ENCODE results near the gene SRRM2.

Gene SRRM2

DNA sequence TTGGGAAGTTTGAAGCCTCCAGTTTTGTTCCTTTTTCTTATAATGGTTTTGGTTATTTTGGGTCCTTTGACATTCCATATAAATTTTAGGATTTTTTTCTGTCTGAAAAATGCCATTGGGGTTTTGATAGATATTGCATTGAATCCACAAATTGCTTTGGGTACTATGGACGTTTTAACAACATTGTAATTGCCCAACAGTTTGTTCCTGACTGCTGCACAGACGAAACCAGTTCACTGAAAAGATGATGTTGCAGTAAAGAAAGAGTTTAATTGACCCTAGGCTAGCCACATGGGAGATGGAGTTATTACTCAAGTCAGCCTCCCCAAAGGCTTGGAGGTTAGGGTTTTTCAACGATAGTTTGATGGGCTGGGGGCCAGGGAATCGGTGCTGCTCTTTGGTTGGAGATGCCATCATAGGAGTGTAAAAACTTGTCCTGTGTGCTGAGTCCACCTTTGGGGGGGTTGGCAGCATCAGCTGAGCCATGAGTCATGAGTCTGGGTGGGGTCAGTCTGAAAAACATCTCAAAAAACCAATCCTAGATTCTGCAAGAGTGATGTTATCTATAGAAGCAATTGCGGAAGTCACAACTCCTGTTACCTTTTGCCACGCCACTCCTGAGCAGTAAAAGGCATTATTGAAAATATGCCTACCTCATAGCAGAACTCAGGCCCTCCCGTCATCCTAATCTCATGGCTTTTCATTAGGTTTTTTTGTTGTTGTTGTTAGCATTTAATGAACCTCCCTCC is 43.1 kb downstream of the SRRM2 start:
- DNase-seq (ENCODE audit: extremely low read depth, low read depth): no peak
- no peak for TF ChIP-seq CTCF (IDR thresholded peaks at IDR 0.05; ENCODE audit: low read depth, low read length, missing control alignments)
- H3K4me3 ChIP-seq (replicated peaks; ENCODE audit: low read depth, low read length): no peak overlapping the region

- no peak overlapping the region for H3K4me3 ChIP-seq (replicated peaks; ENCODE audit: low read depth, low read length)
- no peak for DNase-seq (ENCODE audit: extremely low read depth, low read depth)
- no peak for TF ChIP-seq CTCF (IDR thresholded peaks at IDR 0.05; ENCODE audit: low read depth, low read length, missing control alignments)
These were observed 46.3 kb downstream of the SRRM2 start for GRCh38 chr16:2798723-2799204.

DNA sequence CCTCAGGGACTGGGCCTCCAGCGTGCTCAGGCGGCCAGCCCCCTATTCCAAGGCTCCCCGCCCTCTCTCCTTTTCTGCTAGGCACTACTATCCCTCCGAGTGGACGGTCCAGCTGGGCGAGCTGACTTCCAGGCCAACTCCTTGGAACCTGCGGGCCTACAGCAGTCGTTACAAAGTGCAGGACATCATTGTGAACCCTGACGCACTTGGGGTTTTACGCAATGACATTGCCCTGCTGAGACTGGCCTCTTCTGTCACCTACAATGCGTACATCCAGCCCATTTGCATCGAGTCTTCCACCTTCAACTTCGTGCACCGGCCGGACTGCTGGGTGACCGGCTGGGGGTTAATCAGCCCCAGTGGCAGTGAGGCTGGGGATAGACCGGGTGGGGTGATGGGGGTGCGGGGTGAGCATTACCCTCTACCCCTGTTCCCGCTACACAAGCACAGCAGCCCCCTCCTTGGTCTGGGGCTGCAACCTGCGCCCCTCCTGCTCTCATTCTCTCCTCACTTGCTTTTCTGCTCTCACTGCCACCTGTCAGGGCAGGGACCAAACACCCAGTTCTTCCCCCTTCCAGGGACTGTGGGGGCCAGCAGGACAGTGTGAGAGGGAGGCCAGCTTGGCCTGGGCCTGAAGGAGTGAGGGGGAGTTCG is 46.9 kb downstream of the SRRM2 start:
- no peak for DNase-seq (ENCODE audit: extremely low read depth, low read depth)
- no peak for TF ChIP-seq CTCF (IDR thresholded peaks at IDR 0.05; ENCODE audit: low read depth, low read length, missing control alignments)
- no peak overlapping the region for H3K4me3 ChIP-seq (replicated peaks; ENCODE audit: low read depth, low read length)

GRCh38 chr16:2799859-2800226 is 47.4 kb downstream of the SRRM2 start:
- TF ChIP-seq CTCF (IDR thresholded peaks at IDR 0.05; ENCODE audit: low read depth, low read length, missing control alignments): no peak
- DNase-seq (ENCODE audit: extremely low read depth, low read depth): no peak
- H3K4me3 ChIP-seq (replicated peaks; ENCODE audit: low read depth, low read length): no peak overlapping the region

DNA sequence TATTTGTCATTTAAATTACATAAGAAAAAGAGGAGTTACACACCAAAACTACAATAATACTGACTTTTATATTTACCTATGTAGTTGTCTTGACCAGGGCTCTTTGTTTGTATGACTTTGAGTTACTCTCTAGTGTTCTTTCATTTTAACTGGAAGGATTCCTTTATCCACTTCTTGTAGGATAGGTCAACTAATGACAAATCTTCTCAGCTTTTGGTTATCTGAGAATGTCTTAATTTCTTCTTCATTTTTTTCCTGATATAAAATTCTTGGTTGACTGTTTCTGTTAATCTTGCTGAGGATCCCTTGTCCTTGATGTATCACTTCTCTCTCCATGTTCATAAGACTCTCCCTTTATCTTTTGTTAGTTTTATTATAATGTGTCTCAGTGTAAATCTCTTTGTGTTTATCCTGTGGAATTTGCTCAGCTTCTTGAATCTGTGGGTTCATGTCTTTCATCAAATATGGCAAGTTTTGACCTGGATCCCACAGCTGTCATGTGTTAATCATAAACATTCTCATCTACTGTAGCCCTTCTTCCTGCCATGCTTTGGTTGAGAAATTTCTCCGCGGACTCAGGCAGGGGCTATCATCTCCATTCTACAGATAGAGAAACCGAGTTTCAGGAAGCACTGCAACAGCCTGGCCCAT is 51.2 kb downstream of the SRRM2 start:
- no peak for DNase-seq (ENCODE audit: extremely low read depth, low read depth)
- H3K4me3 ChIP-seq (replicated peaks; ENCODE audit: low read depth, low read length): no peak overlapping the region
- no peak for TF ChIP-seq CTCF (IDR thresholded peaks at IDR 0.05; ENCODE audit: low read depth, low read length, missing control alignments)

DNA sequence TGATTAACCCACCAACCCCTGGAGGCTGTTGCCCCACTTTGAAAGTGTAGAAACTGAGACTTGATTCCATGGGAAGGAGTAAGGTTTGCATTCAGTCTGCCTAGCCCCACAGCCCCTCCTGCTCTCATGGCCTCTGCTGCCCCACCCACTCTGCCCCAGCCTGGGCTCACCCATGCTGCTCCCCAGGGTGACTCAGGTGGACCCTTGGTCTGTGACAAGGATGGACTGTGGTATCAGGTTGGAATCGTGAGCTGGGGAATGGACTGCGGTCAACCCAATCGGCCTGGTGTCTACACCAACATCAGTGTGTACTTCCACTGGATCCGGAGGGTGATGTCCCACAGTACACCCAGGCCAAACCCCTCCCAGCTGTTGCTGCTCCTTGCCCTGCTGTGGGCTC is 52.3 kb downstream of the SRRM2 start:
- H3K4me3 ChIP-seq (replicated peaks; ENCODE audit: low read depth, low read length): no peak overlapping the region
- TF ChIP-seq CTCF (IDR thresholded peaks at IDR 0.05; ENCODE audit: low read depth, low read length, missing control alignments): no peak

More for the DNA sequence above, 52.3 kb downstream of the SRRM2 start:
- no peak for DNase-seq (ENCODE audit: extremely low read depth, low read depth)

Data from HFF-Myc (cell line).